Mucosa of descending colon (tissue), 3 donors: ENCODE data around the gene PLA2G4D. TPM values are rescaled to one million over a fixed set of nuclear protein-coding genes. Genes with fewer than 3 reads are reported as not detected.

Experiments used
- ATAC-seq: fragments of 200-7000 bp; cut with Tn5 transposase; one replicate; pipeline ENCODE4 v1.9.1; 2020; ENCODE audit warnings: mild to moderate bottlenecking, moderate library complexity
- DNase-seq, 3 donors: peaks; one replicate each; pipeline ENCODE4 v3.0.0-alpha.2; 2020
- H3K36me3 ChIP-seq: fragments of 200-600 bp; one replicate; pipeline ENCODE4 v1.8.0; 2021; ENCODE audit warnings: low read depth, mild to moderate bottlenecking
- H3K4me1 ChIP-seq: fragments of 200-600 bp; one replicate; pipeline ENCODE4 v1.8.0; 2021; ENCODE audit warnings: low read depth, mild to moderate bottlenecking
- H3K4me3 ChIP-seq: fragments of 200-600 bp; one replicate; pipeline ENCODE4 v1.8.0; 2021; ENCODE audit warnings: mild to moderate bottlenecking
- H3K9me3 ChIP-seq: fragments of 200-600 bp; one replicate; pipeline ENCODE4 v1.8.0; 2021; ENCODE audit warnings: mild to moderate bottlenecking
- CTCF ChIP-seq: fragments of 200-600 bp; IDR thresholded peaks from one replicate; pipeline ENCODE4 v1.8.0; 2022; ENCODE audit warnings: antibody characterized with exemption, mild to moderate bottlenecking
- intact Hi-C, 2 donors: fragments of 100-400 bp; cut with DNase I in 1 of 2; cut with micrococcal nuclease in 1 of 2; formaldehyde crosslinking; loops; one replicate each; pipeline versions ENCODE4 v1.11.0 to v1.11.1; 2022; cut with DNase I, micrococcal nuclease
- total RNA-seq, 3 donors: library from RNA; stranded (reverse); fragmentation: NEBNext Ultra II Directional in 2 of 3; extraction: Animal tissue kit (Norgen Biotek cat#: 25700) in 2 of 3; gene quantifications; one replicate each; pipeline versions ENCODE4 v1.2.1 to v1.2.4, GENCODE V29; 2021 to 2023
- donor health status: DM: no; HTN: no; CAD: no; lungs with moderate emphysema.
- donor health status: DM: no; HTN: no; CAD: no.
- donor health status: DM: no; HTN: yes; CAD: no.

The PLA2G4D gene
- total RNA-seq, 3 donors from 2014 or later: 0.35 to 0.51 (median 0.49) TPM

- TF ChIP-seq CTCF: no peak
- DNase-seq (no peak), ATAC-seq (no peak)
- Histone ChIP-seq H3K9me3 (no peaks in the 10 kb centered on the region), H3K4me1 (peaks cover 4% of the 10 kb centered on the region), H3K36me3 (no peaks in the 10 kb centered on the region), H3K4me3 (no peak overlapping the region)
- intact Hi-C loops: no loop called here
Measured at GRCh38 chr15:42121021-42121420, 26.7 kb upstream of the PLA2G4D start.

- no peaks in the 10 kb centered on the region for H3K36me3 ChIP-seq
- ATAC-seq (no peak), DNase-seq (no peak)
- intact Hi-C loops: no loop called here
- peaks cover 4% of the 10 kb centered on the region for H3K4me1 ChIP-seq
- no peak overlapping the region for H3K4me3 ChIP-seq
- H3K9me3 ChIP-seq: no peaks in the 10 kb centered on the region
- TF ChIP-seq CTCF: no peak
Measured at GRCh38 chr15:42120285-42120684, 25.9 kb upstream of the PLA2G4D start.

GRCh38 chr15:42119446-42119760 lies 25.0 kb upstream of the PLA2G4D start:
- H3K4me3 ChIP-seq: no peak overlapping the region
- H3K4me1 ChIP-seq: peaks cover 4% of the 10 kb centered on the region
- no peak for TF ChIP-seq CTCF
- ATAC-seq (peak; percentile 50), DNase-seq (no peak)
- no peaks in the 10 kb centered on the region for H3K36me3 ChIP-seq
- intact Hi-C loops: no loop called here
- H3K9me3 ChIP-seq: no peaks in the 10 kb centered on the region

- intact Hi-C loops: no loop called here
- H3K9me3 ChIP-seq: no peaks in the 10 kb centered on the region
- ATAC-seq: peak; percentile 97
- no peak for TF ChIP-seq CTCF
- DNase-seq: peak in 2 of 3 donors; percentile 56 to 73
- no peaks in the 10 kb centered on the region for H3K36me3 ChIP-seq
- H3K4me1 ChIP-seq: peaks cover 4% of the 10 kb centered on the region
- H3K4me3 ChIP-seq: no peak overlapping the region
Measured at GRCh38 chr15:42118650-42119445, 24.5 kb upstream of the PLA2G4D start.

GRCh38 chr15:42111924-42112323 lies 17.6 kb upstream of the PLA2G4D start:
- intact Hi-C loops: no loop called here
- H3K36me3 ChIP-seq: no peaks in the 10 kb centered on the region
- no peaks in the 10 kb centered on the region for H3K9me3 ChIP-seq
- DNase-seq (no peak), ATAC-seq (no peak)
- H3K4me1 ChIP-seq: peaks cover 6% of the 10 kb centered on the region
- no peak overlapping the region for H3K4me3 ChIP-seq
- no peak for TF ChIP-seq CTCF
